Panc1 (cell line): ENCODE data around the gene PCDHGA12.

Experiments used
- CTCF ChIP-seq: fragments of 450-650 bp; IDR thresholded peaks from 2 replicates; pipeline ENCODE4 v1.5.1; 2017; ENCODE audit warnings: mild to moderate bottlenecking
- POLR2AphosphoS5 ChIP-seq: IDR thresholded peaks from 2 replicates; pipeline ENCODE4 v1.6.1; 2012; ENCODE audit warnings: mild to moderate bottlenecking, low read depth, low read length, moderate library complexity
- SIN3A ChIP-seq: IDR thresholded peaks from 2 replicates; pipeline ENCODE4 v1.6.1; 2012; ENCODE audit warnings: low read depth, mild to moderate bottlenecking, low read length, moderate library complexity, borderline replicate concordance; ENCODE audit not compliant: insufficient read depth

- TF ChIP-seq SIN3A (no peak), CTCF (no peak), POLR2AphosphoS5 (no peak)
Measured at GRCh38 chr5:141421489-141421855, 8.8 kb upstream of the PCDHGA12 start.
